ENCODE results near the gene TSLP. TPM values are rescaled to one million over a fixed set of nuclear protein-coding genes. Genes with fewer than 3 reads are reported as not detected.

TSLP gene
- polyA plus RNA-seq, 1 experiment = 12.9 TPM

DNA sequence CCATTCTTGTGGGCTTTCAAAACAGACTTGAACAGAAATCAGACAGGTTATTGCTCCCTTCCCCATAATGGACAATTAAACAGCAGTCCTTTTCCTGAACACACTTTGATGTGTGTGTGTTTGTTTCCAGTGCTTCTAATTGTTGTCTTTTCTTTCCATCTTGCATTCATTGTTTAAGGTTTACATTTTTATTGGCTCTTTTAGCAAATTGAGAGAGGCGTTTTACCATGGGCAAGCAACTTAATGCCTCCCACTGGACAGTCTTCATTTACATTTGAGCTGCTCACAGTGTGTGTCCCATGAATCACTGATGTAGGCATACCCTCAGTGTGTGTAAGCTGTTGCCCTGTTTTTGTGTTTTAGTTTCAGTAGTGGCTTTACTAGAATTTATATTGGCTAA lies 45.6 kb downstream of the TSLP start:
- H3K4me3 ChIP-seq (ENCODE audit: low read depth, low read length) = no peak overlapping the region
- no peaks in the 10 kb centered on the region for H3K9me3 ChIP-seq (ENCODE audit: control insufficient read depth, insufficient read depth, low read length)
- TF ChIP-seq, protein P1, sequence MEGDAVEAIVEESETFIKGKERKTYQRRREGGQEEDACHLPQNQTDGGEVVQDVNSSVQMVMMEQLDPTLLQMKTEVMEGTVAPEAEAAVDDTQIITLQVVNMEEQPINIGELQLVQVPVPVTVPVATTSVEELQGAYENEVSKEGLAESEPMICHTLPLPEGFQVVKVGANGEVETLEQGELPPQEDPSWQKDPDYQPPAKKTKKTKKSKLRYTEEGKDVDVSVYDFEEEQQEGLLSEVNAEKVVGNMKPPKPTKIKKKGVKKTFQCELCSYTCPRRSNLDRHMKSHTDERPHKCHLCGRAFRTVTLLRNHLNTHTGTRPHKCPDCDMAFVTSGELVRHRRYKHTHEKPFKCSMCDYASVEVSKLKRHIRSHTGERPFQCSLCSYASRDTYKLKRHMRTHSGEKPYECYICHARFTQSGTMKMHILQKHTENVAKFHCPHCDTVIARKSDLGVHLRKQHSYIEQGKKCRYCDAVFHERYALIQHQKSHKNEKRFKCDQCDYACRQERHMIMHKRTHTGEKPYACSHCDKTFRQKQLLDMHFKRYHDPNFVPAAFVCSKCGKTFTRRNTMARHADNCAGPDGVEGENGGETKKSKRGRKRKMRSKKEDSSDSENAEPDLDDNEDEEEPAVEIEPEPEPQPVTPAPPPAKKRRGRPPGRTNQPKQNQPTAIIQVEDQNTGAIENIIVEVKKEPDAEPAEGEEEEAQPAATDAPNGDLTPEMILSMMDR (IDR thresholded peaks at IDR 0.05; ENCODE audit: low read depth, low read length) = no peak
- CTCF ChIA-PET = interaction anchor here (0.9 kb wide), 1 partner anchor 10 kb away, joined by 3 read pairs; no protein-coding TSS in a partner anchor
- H3K27ac ChIP-seq (ENCODE audit: low read depth, low read length) = no peak overlapping the region
- no peaks in the 10 kb centered on the region for H3K27me3 ChIP-seq (ENCODE audit: control insufficient read depth, insufficient read depth, low read length)
- DNase-seq (ENCODE audit: low read depth, low spot score) = no peak
- POLR2A ChIA-PET = no interaction called here

DNA sequence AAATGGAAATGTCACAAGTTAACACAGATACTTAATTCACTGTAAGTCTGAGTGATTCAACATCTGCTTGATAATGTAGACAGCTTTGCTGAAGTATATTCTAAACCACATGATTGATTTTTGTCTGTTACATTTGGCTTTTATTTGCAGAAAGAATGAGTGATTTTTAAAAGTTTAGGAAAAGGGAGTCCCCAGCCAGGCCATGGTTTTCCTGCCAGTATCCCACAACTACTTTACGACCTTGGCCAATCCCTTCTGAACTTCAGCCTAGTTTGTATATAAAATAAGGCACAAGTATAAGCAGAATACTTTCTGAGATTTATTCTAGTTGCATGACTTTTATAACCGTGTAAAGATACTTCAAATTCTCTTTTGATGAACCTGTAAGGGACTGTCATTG lies 47.7 kb downstream of the TSLP start:
- H3K27me3 ChIP-seq (ENCODE audit: control insufficient read depth, insufficient read depth, low read length) = no peaks in the 10 kb centered on the region
- H3K4me3 ChIP-seq (ENCODE audit: low read depth, low read length) = no peak overlapping the region
- TF ChIP-seq, protein P1 (IDR thresholded peaks at IDR 0.05; ENCODE audit: low read depth, low read length) = no peak
- DNase-seq (ENCODE audit: low read depth, low spot score) = no peak
- POLR2A ChIA-PET = no interaction called here
- CTCF ChIA-PET = interaction anchor here (1.3 kb wide), 1 partner anchor 361 kb away, joined by 4 read pairs; no protein-coding TSS in a partner anchor
- no peak overlapping the region for H3K27ac ChIP-seq (ENCODE audit: low read depth, low read length)
- H3K9me3 ChIP-seq (ENCODE audit: control insufficient read depth, insufficient read depth, low read length) = no peaks in the 10 kb centered on the region

DNA sequence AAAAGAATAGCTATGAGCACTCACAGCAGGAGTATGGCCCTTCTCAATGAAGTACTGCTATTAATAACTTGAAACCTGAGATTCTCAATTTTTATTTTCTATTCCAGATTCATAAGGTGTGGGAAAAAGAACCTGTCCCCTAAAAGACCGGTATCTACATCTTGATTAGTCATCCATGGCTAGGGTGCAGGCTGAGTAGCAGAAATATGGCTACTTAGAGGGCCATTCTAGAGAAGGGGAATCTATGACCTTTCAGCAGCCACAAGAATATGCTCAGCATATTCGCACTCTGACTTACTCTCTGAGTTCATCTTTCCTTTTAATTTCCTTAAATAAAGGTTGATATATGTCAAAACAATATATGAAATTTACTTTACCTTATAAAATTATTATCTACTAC lies 48.3 kb downstream of the TSLP start:
- TF ChIP-seq, protein P1 (IDR thresholded peaks at IDR 0.05; ENCODE audit: low read depth, low read length) = no peak
- H3K9me3 ChIP-seq (ENCODE audit: control insufficient read depth, insufficient read depth, low read length) = no peaks in the 10 kb centered on the region
- no peak overlapping the region for H3K27ac ChIP-seq (ENCODE audit: low read depth, low read length)
- no peak for DNase-seq (ENCODE audit: low read depth, low spot score)
- no peak overlapping the region for H3K4me3 ChIP-seq (ENCODE audit: low read depth, low read length)
- POLR2A ChIA-PET = no interaction called here
- CTCF ChIA-PET = no interaction called here
- no peaks in the 10 kb centered on the region for H3K27me3 ChIP-seq (ENCODE audit: control insufficient read depth, insufficient read depth, low read length)

DNA sequence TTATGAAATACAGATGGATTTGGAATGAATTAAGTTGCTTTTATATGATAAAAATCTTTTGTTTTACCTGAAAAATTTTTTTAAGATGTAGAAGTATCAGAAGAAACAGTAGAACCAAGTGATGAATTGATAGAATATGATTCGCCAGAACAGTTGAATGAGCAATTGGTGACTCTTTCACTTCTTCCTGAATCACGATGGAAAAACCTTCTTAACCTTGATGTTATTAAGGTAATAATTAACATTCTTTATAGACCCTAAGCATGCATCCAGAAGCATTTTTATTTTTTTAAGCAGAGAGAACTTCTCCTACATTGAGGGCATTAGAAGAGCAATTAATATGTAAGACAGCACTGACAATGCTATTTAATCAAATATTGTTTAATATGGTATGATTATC lies 49.4 kb downstream of the TSLP start:
- Histone ChIP-seq H3K27me3 (ENCODE audit: control insufficient read depth, insufficient read depth, low read length) (no peaks in the 10 kb centered on the region), H3K9me3 (ENCODE audit: control insufficient read depth, insufficient read depth, low read length) (no peaks in the 10 kb centered on the region), H3K4me3 (ENCODE audit: low read depth, low read length) (no peak overlapping the region), H3K27ac (ENCODE audit: low read depth, low read length) (no peak overlapping the region)
- POLR2A ChIA-PET = no interaction called here
- no peak for DNase-seq (ENCODE audit: low read depth, low spot score)
- CTCF ChIA-PET = no interaction called here
- TF ChIP-seq, protein P1 (IDR thresholded peaks at IDR 0.05; ENCODE audit: low read depth, low read length) = no peak

DNA sequence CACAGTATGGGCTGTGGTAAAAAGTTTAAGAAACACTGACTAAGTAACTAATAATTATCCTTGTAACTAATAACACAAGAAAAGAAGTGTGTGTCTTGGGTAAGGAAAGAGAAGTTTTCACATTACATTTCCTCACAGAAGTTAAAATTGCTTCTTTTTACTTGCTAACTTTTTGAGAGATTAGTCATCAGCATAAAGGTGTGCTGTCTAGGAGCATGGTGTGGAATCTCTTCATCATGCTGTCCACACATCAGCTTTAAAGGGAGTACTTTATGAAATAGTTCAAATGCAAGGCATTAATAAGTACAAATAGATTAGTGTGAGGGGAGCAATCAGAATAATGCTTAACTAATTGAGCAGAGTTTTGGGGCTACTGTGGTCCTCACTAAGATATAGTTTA lies 50.4 kb downstream of the TSLP start:
- ChIA-PET CTCF (no interaction called here), POLR2A (no interaction called here)
- TF ChIP-seq, protein P1 (IDR thresholded peaks at IDR 0.05; ENCODE audit: low read depth, low read length) = no peak

More for the DNA sequence above, 50.4 kb downstream of the TSLP start:
- Histone ChIP-seq H3K9me3 (ENCODE audit: control insufficient read depth, insufficient read depth, low read length) (no peaks in the 10 kb centered on the region), H3K27me3 (ENCODE audit: control insufficient read depth, insufficient read depth, low read length) (no peaks in the 10 kb centered on the region), H3K27ac (ENCODE audit: low read depth, low read length) (no peak overlapping the region), H3K4me3 (ENCODE audit: low read depth, low read length) (no peak overlapping the region)
- no peak for DNase-seq (ENCODE audit: low read depth, low spot score)
